OCI-LY7 (cell line): ENCODE measurements around the gene ZSCAN9.

Experiments used
- EZH2phosphoT487 ChIP-seq: fragments of 200-600 bp; sonication (generic); IDR thresholded peaks from 2 replicates; pipeline ENCODE4 v1.6.1; 2018; ENCODE audit warnings: low read depth, borderline replicate concordance, mild to moderate bottlenecking, mixed run types, antibody characterized with exemption, low read length, moderate library complexity, mixed read lengths
- TF ChIP-seq, protein P1 (sequence below): fragments of 200-600 bp; sonication (generic); conservative IDR thresholded peaks from 2 replicates; pipeline ENCODE4 v1.5.1; 2014; ENCODE audit warnings: mild to moderate bottlenecking, antibody characterized with exemption, low read length, moderate library complexity, mixed read lengths

DNA sequence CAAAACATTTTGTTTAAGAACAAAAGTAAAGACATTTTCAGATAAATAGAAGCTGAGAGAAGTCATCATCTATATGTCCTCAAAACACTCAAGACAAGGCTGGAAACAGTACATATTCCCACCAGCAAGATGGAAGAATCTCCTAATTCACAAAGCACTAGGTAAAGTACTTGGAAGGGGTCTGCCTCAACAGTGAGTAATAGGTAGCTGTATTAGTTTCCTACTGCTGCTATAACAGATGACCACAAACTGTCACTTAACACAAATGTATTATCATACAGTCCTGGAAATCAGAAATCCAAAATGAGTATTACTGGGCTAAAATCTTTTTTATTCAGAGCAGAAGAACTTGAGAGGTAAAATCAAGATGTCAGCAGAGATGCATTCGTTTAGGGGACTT, 42.8 kb upstream of the ZSCAN9 start:
- TF ChIP-seq, protein P1, sequence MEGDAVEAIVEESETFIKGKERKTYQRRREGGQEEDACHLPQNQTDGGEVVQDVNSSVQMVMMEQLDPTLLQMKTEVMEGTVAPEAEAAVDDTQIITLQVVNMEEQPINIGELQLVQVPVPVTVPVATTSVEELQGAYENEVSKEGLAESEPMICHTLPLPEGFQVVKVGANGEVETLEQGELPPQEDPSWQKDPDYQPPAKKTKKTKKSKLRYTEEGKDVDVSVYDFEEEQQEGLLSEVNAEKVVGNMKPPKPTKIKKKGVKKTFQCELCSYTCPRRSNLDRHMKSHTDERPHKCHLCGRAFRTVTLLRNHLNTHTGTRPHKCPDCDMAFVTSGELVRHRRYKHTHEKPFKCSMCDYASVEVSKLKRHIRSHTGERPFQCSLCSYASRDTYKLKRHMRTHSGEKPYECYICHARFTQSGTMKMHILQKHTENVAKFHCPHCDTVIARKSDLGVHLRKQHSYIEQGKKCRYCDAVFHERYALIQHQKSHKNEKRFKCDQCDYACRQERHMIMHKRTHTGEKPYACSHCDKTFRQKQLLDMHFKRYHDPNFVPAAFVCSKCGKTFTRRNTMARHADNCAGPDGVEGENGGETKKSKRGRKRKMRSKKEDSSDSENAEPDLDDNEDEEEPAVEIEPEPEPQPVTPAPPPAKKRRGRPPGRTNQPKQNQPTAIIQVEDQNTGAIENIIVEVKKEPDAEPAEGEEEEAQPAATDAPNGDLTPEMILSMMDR = no peak
- no peak for TF ChIP-seq EZH2phosphoT487
